Activated gamma-delta T cell treated with Interleukin-2 at 50 U/mL for 16 hours (primary cell): Measurements from ENCODE around the gene OR2Z1.
"Not testable (repeated sequence)": the region's sequence is repeated elsewhere in the genome, so short reads cannot be mapped to it uniquely, and the experiment has no call there.

Source experiments
- DNase-seq: peaks from one replicate; pipeline ENCODE4 v3.0.0-alpha.2; 2020

The OR2Z1 gene

DNA sequence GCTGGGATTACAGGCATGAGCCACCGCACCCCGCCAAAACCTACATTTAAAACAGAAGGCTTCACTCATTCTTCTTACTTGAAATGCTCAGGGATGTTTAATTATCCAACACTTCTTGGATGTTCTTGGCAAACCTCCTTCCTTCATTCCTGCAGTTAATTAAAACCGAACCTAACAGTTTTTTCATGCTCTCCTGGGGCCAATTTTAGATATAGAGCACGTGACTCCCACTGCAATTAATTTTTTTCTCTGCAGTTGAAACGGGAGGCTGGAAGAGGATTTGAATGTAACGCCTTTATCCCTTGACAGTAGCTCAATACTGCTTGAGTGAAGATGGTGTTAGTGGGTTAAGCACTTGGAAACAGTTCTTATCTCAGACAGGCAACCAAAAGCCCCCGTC is 18.2 kb upstream of the OR2Z1 start:
- no peak for DNase-seq

DNA sequence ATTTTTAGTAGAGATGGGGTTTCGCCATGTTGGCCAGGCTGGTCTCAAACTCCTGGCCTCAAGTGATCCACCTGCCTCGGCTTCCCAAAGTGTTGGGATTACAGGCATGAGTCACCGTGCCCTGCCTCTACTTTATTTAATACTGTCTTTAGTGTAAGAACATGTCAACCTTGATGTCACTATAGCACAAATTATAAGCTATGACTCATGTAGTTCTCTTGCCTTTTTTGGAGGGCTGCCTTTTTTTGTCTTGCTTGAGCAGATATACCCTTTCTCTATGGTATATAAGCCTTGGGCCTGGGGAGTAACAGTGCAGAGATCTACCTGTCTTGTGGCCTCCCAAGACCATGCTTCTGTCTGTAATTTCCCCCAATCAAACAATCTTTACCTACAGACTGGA is 16.1 kb upstream of the OR2Z1 start:
- not testable (repeated sequence) for DNase-seq

GRCh38 chr19:8705742-8706141 is 15.7 kb upstream of the OR2Z1 start:
- DNase-seq = no peak

GRCh38 chr19:8710337-8710736 is 11.1 kb upstream of the OR2Z1 start:
- DNase-seq = not testable (repeated sequence)

DNA sequence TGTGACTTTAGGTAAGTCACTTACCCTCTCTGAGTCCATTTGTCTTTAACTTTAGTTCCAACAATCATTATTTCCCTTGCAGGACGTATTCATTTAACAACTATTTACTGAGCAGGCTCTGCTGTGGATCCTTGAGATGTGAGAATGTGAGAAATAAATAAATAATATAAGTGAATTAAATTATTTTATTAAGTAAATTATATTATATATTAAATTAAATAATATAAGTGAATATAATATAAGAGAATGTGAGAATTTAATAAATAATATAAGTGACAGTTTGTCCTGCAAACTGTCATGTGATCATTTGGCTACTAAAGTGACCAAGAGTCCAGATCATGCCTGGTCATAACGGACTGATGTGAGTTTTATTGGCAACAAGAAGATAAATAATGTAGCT is 598 bp downstream of the OR2Z1 start:
- DNase-seq = no peak

- DNase-seq = no peak
These were observed 2.8 kb downstream of the OR2Z1 start for GRCh38 chr19:8724276-8724675.

- DNase-seq = no peak
These were observed 10.2 kb downstream of the OR2Z1 start for GRCh38 chr19:8731428-8732169.

DNA sequence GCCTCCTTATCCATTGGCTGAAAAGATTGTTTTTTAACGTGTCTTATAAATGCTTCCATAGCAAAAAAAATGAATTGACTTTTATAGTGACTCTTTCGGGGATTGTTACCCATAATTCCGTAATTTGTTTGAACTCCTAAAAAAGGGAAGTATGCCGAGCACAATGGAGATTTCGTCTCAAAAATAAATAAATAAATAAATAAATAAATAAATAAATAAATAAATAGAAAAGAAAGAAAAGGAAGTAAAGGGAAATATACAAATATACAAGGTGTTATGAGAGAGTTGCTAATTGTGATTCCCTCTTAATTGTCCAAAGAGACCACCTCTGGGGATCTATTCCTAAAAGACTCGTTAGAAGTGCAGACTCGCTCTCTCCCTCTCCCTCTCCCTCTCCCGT is 16.9 kb downstream of the OR2Z1 start:
- DNase-seq = no peak

DNA sequence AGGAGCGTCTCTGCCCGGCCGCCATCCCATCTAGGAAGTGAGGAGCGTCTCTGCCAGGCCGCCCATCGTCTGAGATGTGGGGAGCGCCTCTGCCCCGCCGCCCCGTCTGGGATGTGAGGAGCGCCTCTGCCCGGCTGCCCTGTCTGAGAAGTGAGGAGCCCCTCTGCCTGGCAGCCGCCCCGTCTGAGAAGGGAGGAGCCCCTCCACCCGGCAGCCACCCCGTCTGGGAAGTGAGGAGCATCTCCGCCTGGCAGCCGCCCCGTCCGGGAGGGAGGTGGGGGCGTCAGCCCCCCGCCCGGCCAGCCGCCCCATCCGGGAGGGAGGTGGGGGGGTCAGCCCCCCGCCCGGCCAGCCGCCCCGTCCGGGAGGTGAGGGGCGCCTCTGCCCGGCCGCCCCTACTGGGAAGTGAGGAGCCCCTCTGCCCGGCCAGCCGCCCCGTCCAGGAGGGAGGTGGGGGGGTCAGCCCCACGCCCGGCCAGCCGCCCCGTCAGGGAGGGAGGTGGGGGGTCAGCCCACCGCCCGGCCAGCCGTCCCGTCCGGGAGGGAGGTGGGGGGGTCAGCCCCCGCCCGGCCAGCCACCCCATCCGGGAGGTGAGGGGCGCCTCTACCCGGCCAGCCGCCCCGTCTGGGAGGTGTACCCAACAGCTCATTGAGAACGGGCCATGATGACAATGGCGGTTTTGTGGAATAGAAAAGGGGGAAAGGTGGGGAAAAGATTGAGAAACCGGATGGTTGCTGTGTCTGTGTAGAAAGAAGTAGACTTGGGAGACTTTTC is 18.0 kb downstream of the OR2Z1 start:
- DNase-seq = not testable (repeated sequence)

- DNase-seq = not testable (repeated sequence)
These were observed 45.8 kb downstream of the OR2Z1 start for GRCh38 chr19:8767257-8767656.

- DNase-seq = not testable (repeated sequence)
These were observed 47.8 kb downstream of the OR2Z1 start for GRCh38 chr19:8769265-8769664.

DNA sequence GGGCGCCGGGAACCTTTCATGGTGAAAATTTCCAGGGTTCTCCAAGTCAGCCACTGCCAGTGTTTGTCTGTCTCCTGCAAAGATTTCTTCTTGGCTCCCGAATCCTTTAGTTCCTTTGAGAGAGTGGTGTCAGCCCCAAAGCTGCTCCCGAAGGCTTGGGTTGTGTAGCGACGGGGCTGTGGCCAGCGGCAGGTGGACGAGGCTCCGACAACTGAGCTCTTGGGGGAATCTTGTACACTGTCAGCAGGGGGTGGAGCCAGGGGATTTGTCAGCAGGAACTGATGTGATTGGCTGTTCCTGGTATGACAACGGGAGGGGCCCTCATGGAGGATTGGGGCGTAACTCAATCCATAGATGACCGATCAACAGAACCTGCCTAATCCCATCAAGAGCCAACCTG is 52.2 kb downstream of the OR2Z1 start:
- DNase-seq = not testable (repeated sequence)
